ENCODE results near the gene LRRC7. TPM values are rescaled to one million over a fixed set of nuclear protein-coding genes. Genes with fewer than 3 reads are reported as not detected.

The LRRC7 gene
- total RNA-seq, 1 experiment from 2014 or later, result not detected

- no peak for TF ChIP-seq CTCF (conservative IDR thresholded peaks at IDR 0.05; ENCODE audit: low read depth, low read length)
- no peak for TF ChIP-seq EZH2 (IDR thresholded peaks at IDR 0.05; ENCODE audit: borderline replicate concordance, low read depth, low read length, poor library complexity, severe bottlenecking)
- no peak for DNase-seq (ENCODE audit: low spot score)
- BruUV-seq (replicated peaks), result no TSS peak
- H3K9me3 ChIP-seq (ENCODE audit: low read depth, low read length, poor library complexity, severe bottlenecking), result no peaks in the 10 kb centered on the region
- no peaks in the 10 kb centered on the region for H3K4me1 ChIP-seq (ENCODE audit: insufficient read depth, low read length, poor library complexity, severe bottlenecking)
- POLR2A ChIA-PET (ENCODE audit: low non-redundant PET), result no interaction called here
- CTCF ChIA-PET, result no interaction called here
- intact Hi-C loops (cut with micrococcal nuclease; ENCODE audit: unreplicated experiment), result no loop called here
- H3K27ac ChIP-seq (ENCODE audit: low read depth, low read length, poor library complexity, severe bottlenecking), result no peak overlapping the region
- no peak overlapping the region for H3K4me3 ChIP-seq (ENCODE audit: low read depth, low read length, poor library complexity, severe bottlenecking)
- no peaks in the 10 kb centered on the region for H3K36me3 ChIP-seq (ENCODE audit: insufficient read depth, low read length, poor library complexity, severe bottlenecking)
- H3K27me3 ChIP-seq (replicated peaks; ENCODE audit: insufficient read depth, low read depth, low read length, poor library complexity), result no peaks in the 10 kb centered on the region
Measured at GRCh38 chr1:69527273-69527672, 40.4 kb upstream of the LRRC7 start.

GRCh38 chr1:69528376-69528775, 39.3 kb upstream of the LRRC7 start:
- H3K9me3 ChIP-seq (ENCODE audit: low read depth, low read length, poor library complexity, severe bottlenecking), result no peaks in the 10 kb centered on the region
- no peaks in the 10 kb centered on the region for H3K27me3 ChIP-seq (replicated peaks; ENCODE audit: insufficient read depth, low read depth, low read length, poor library complexity)
- ChIA-PET CTCF (no interaction called here), POLR2A (ENCODE audit: low non-redundant PET) (no interaction called here)
- no peak for DNase-seq (ENCODE audit: low spot score)
- H3K27ac ChIP-seq (ENCODE audit: low read depth, low read length, poor library complexity, severe bottlenecking), result no peak overlapping the region
- no peak overlapping the region for H3K4me3 ChIP-seq (ENCODE audit: low read depth, low read length, poor library complexity, severe bottlenecking)
- no peaks in the 10 kb centered on the region for H3K36me3 ChIP-seq (ENCODE audit: insufficient read depth, low read length, poor library complexity, severe bottlenecking)
- TF ChIP-seq CTCF (conservative IDR thresholded peaks at IDR 0.05; ENCODE audit: low read depth, low read length) (no peak), EZH2 (IDR thresholded peaks at IDR 0.05; ENCODE audit: borderline replicate concordance, low read depth, low read length, poor library complexity, severe bottlenecking) (no peak)
- intact Hi-C loops (cut with micrococcal nuclease; ENCODE audit: unreplicated experiment), result no loop called here
- H3K4me1 ChIP-seq (ENCODE audit: insufficient read depth, low read length, poor library complexity, severe bottlenecking), result no peaks in the 10 kb centered on the region
- BruUV-seq (replicated peaks), result no TSS peak

- ChIA-PET POLR2A (ENCODE audit: low non-redundant PET) (no interaction called here), CTCF (no interaction called here)
- Histone ChIP-seq H3K27ac (ENCODE audit: low read depth, low read length, poor library complexity, severe bottlenecking) (no peak overlapping the region), H3K36me3 (ENCODE audit: insufficient read depth, low read length, poor library complexity, severe bottlenecking) (no peaks in the 10 kb centered on the region), H3K27me3 (replicated peaks; ENCODE audit: insufficient read depth, low read depth, low read length, poor library complexity) (no peaks in the 10 kb centered on the region), H3K4me1 (ENCODE audit: insufficient read depth, low read length, poor library complexity, severe bottlenecking) (no peaks in the 10 kb centered on the region), H3K9me3 (ENCODE audit: low read depth, low read length, poor library complexity, severe bottlenecking) (no peaks in the 10 kb centered on the region), H3K4me3 (ENCODE audit: low read depth, low read length, poor library complexity, severe bottlenecking) (no peak overlapping the region)
- TF ChIP-seq EZH2 (IDR thresholded peaks at IDR 0.05; ENCODE audit: borderline replicate concordance, low read depth, low read length, poor library complexity, severe bottlenecking), result no peak
- TF ChIP-seq CTCF (conservative IDR thresholded peaks at IDR 0.05; ENCODE audit: low read depth, low read length), result no peak
- no TSS peak for BruUV-seq (replicated peaks)
- DNase-seq (ENCODE audit: low spot score), result no peak
- intact Hi-C loops (cut with micrococcal nuclease; ENCODE audit: unreplicated experiment), result no loop called here
Measured at GRCh38 chr1:69533343-69533742, 34.4 kb upstream of the LRRC7 start.
